Measurements from ENCODE around the gene ACSF3.

DNA sequence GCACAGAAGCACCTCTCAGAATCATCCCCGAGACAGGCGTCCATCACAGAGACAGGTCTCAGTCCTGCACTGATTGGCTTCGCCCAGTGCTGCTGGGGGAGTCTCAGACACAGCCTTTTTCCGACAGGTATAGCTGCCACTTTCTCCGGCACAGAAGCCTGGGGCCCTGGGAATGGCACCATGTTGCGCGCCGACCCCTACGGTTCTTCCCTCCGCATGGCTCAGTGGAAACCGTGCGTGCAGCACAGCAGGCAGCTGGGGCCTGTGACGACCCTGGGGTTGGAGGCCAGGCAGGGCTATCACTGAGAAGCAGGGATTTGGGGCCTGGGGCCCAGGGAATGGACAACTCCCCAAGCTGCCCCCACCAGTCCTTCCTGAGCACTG lies 48.2 kb downstream of the ACSF3 start:
- TF ChIP-seq, protein P1, sequence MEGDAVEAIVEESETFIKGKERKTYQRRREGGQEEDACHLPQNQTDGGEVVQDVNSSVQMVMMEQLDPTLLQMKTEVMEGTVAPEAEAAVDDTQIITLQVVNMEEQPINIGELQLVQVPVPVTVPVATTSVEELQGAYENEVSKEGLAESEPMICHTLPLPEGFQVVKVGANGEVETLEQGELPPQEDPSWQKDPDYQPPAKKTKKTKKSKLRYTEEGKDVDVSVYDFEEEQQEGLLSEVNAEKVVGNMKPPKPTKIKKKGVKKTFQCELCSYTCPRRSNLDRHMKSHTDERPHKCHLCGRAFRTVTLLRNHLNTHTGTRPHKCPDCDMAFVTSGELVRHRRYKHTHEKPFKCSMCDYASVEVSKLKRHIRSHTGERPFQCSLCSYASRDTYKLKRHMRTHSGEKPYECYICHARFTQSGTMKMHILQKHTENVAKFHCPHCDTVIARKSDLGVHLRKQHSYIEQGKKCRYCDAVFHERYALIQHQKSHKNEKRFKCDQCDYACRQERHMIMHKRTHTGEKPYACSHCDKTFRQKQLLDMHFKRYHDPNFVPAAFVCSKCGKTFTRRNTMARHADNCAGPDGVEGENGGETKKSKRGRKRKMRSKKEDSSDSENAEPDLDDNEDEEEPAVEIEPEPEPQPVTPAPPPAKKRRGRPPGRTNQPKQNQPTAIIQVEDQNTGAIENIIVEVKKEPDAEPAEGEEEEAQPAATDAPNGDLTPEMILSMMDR (IDR thresholded peaks at IDR 0.05), result no peak
- TF ChIP-seq POLR2A (IDR thresholded peaks at IDR 0.05) (no peak), EP300 (IDR thresholded peaks at IDR 0.05) (no peak), POLR2AphosphoS5 (IDR thresholded peaks at IDR 0.05) (no peak)

Data from sigmoid colon (tissue), 4 donors.